Epithelial cell of proximal tubule (primary cell): ENCODE measurements around the gene RPIA. TPM values are rescaled to one million over a fixed set of nuclear protein-coding genes. Genes with fewer than 3 reads are reported as not detected.
"Not testable (repeated sequence)": the region's sequence is repeated elsewhere in the genome, so short reads cannot be mapped to it uniquely, and the experiment has no call there.

Experiments used
- DNase-seq: peaks from one replicate; pipeline ENCODE4 v3.0.0-alpha.2; 2011; ENCODE audit warnings: low read depth
- H3K4me3 ChIP-seq: 2 replicates; pipeline ENCODE4 v1.5.1; 2011; ENCODE audit warnings: low read depth, mild to moderate bottlenecking, low read length
- CTCF ChIP-seq: conservative IDR thresholded peaks from 2 replicates; pipeline ENCODE4 v1.5.1; 2012; ENCODE audit warnings: low read depth, mild to moderate bottlenecking, low read length
- total RNA-seq: library from RNA; depleted of rRNA; stranded (reverse); fragments of >200 nt; gene quantifications from 2 replicates; pipeline ENCODE4 v1.2.3, GENCODE V29; 2015

Gene RPIA
- 6.7 and 8.0 TPM in 2 replicates for total RNA-seq

- TF ChIP-seq CTCF: peak; percentile 59
- H3K4me3 ChIP-seq: peak within 1 kb of the TSS; percentile 69
- DNase-seq: peak; percentile 90
These were observed at the start of gene RPIA for GRCh38 chr2:88691339-88692183. RPIA (plus strand) TSS chr2:88691673; CDS start chr2:88691699, 26 bp downstream.

- no peak for DNase-seq
- H3K4me3 ChIP-seq: no peak overlapping the region
- no peak for TF ChIP-seq CTCF
These were observed 49.2 kb upstream of the RPIA start for GRCh38 chr2:88642278-88642677.

GRCh38 chr2:88645291-88645882 is 46.1 kb upstream of the RPIA start:
- DNase-seq, H3K4me3 ChIP-seq: not testable (repeated sequence)

GRCh38 chr2:88651646-88652045 is 39.8 kb upstream of the RPIA start:
- no peak for TF ChIP-seq CTCF
- no peak overlapping the region for H3K4me3 ChIP-seq
- DNase-seq: no peak

- DNase-seq: no peak
- TF ChIP-seq CTCF: no peak
- no peak overlapping the region for H3K4me3 ChIP-seq
These were observed 36.8 kb upstream of the RPIA start for GRCh38 chr2:88654714-88655113.

- TF ChIP-seq CTCF: no peak
- no peak for DNase-seq
- no peak overlapping the region for H3K4me3 ChIP-seq
These were observed 34.8 kb upstream of the RPIA start for GRCh38 chr2:88656690-88657089.

- DNase-seq: no peak
These were observed 34.3 kb upstream of the RPIA start for GRCh38 chr2:88657131-88657530.

More at GRCh38 chr2:88657131-88657530, 34.3 kb upstream of the RPIA start:
- H3K4me3 ChIP-seq: no peak overlapping the region
- TF ChIP-seq CTCF: no peak
